Measurements from ENCODE around the gene DNAJC4. TPM values are rescaled to one million over a fixed set of nuclear protein-coding genes. Genes with fewer than 3 reads are reported as not detected.

DNAJC4 gene
- total RNA-seq, 1 experiment from 2014 or later = 26.0 TPM

DNA sequence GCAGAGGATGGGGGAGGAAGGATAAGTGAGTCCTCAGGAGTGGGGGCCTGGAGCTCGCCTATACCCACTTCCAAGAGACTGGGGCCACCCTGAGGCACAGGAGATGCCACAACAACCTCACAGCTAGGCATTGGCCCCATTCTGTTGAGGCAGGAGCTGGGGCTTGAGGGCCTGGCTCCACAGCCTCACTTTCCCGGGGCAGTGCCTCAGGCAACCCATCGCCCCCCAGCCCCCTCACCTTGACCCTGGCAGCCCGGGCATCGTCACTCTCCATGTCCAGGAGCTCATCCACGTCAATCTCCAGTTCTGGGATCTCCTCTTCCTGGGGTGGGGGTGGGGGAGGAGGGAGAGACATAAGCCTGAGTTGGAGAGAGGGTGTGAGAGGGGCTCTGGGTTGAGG lies 14.6 kb downstream of the DNAJC4 start:
- no peaks in the 10 kb centered on the region for H3K27me3 Mint-ChIP-seq (ENCODE audit: low read depth)
- TF ChIP-seq ETV6 (CRISPR knock-in tag; IDR thresholded peaks at IDR 0.05) = 0 out of 2 replicates have a peak, but pooled peaks have one; percentile 23
- TF ChIP-seq NFE2L1 (CRISPR knock-in tag; IDR thresholded peaks at IDR 0.05) = no peak
- 0 out of 2 replicates have a peak, but pooled peaks have one; percentile 38 for TF ChIP-seq FOXK1 (CRISPR knock-in tag; IDR thresholded peaks at IDR 0.05)
- H3K9me3 Mint-ChIP-seq = no peaks in the 10 kb centered on the region
- peak overlapping the region; percentile 85 for H3K4me3 Mint-ChIP-seq
- ChIA-PET POLR2A (interaction anchor here (0.8 to 1.9 kb wide), 5 partner anchors 22 to 96 kb away, joined by 3 to 6 read pairs (median 4); partner anchors contain the start of genes ESRRA and STIP1), CTCF (interaction anchor here (1.9 to 3.2 kb wide), 5 partner anchors 19 to 110 kb away, joined by 5 to 14 read pairs (median 8); partner anchors contain the start of genes NUDT22 and TRPT1)
- peaks cover 8% of the 10 kb centered on the region for H3K36me3 Mint-ChIP-seq
- DNase-seq (ENCODE audit: low spot score) (no peak), ATAC-seq (no peak)
- no peak overlapping the region for H3K27ac Mint-ChIP-seq
- H3K4me1 Mint-ChIP-seq = peaks cover 51% of the 10 kb centered on the region

- no peak for TF ChIP-seq EMX1 (CRISPR knock-in tag; IDR thresholded peaks at IDR 0.05)
- 0 out of 2 replicates have a peak, but pooled peaks have one; percentile 7 for TF ChIP-seq ESRRA (CRISPR knock-in tag; IDR thresholded peaks at IDR 0.05; ENCODE audit: borderline replicate concordance)
- Mint-ChIP-seq H3K4me3 (peak overlapping the region; percentile 85), H3K27me3 (ENCODE audit: low read depth) (no peaks in the 10 kb centered on the region), H3K9me3 (no peaks in the 10 kb centered on the region), H3K4me1 (peaks cover 49% of the 10 kb centered on the region), H3K27ac (no peak overlapping the region), H3K36me3 (peaks cover 8% of the 10 kb centered on the region)
- POLR2A ChIA-PET = interaction anchor here (0.8 to 1.9 kb wide), 5 partner anchors 22 to 60 kb away, joined by 3 to 7 read pairs (median 4); partner anchors contain the start of genes ESRRA and STIP1
- DNase-seq (ENCODE audit: low spot score) (no peak), ATAC-seq (no peak)
- CTCF ChIA-PET = interaction anchor here (0.7 to 3.2 kb wide), 5 partner anchors 20 to 86 kb away, joined by 3 to 14 read pairs (median 7); partner anchors contain the start of genes NUDT22 and TRPT1
Observed at GRCh38 chr11:64245401-64245796, 15.1 kb downstream of the DNAJC4 start.

DNA sequence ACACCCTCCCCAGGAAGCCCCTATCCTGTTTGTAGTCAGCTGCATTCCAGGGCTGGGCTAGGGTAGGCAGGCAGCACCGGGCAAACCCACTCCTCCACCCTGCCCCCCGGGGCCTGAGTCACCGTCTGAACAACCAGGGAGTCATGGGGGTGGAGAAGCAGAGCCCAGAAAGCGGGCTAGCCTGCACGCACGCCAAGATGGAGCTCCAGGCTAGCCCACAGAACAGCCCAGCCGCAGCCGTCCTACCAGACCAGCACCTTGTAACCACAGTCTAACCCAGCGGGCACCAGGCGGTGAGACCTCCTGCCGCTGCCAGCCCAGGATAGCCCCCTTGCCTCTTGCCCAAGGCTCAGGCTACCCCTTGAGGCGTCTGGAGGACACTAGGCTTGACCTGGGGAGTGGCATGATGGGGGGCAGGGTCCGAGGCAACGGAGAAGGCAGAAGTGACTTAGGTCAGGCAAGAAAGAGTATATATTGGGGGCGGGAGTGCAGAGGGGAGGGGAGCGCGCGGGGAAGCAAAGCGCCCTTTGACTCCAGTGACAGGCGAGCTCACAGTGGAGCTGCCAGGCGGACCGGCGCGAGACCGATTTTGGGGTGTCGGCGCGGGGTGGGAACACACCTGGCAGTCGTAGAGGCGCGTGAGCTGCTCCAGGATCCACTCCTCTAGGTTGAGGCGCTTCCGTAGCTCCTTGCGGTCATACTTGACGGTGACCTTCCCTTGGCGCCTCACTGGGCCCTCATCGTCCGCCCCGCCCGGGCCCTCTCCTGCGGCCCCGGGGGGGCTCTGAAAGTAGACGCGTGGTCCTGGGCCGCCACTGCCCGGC lies 15.7 kb downstream of the DNAJC4 start:
- Mint-ChIP-seq H3K27me3 (ENCODE audit: low read depth) (no peaks in the 10 kb centered on the region), H3K4me3 (peak overlapping the region; percentile 85), H3K27ac (peak overlapping the region; percentile 60), H3K4me1 (peaks cover 50% of the 10 kb centered on the region), H3K9me3 (no peaks in the 10 kb centered on the region), H3K36me3 (peaks cover 8% of the 10 kb centered on the region)
- ATAC-seq (no peak), DNase-seq (ENCODE audit: low spot score) (no peak)
- POLR2A ChIA-PET = interaction anchor here (0.6 to 1.9 kb wide), 10 partner anchors 17 to 465 kb away, joined by 3 to 7 read pairs (median 4); partner anchors contain the start of genes ESRRA, NUDT22, STIP1 and TRPT1
- CTCF ChIA-PET = interaction anchor here (0.7 to 2.1 kb wide), 8 partner anchors 20 to 109 kb away, joined by 3 to 11 read pairs (median 5); partner anchors contain the start of genes ESRRA, NUDT22 and TRPT1
- TF ChIP-seq GTF2I (CRISPR knock-in tag; conservative IDR thresholded peaks at IDR 0.05) (0 out of 2 replicates have a peak, but pooled peaks have one; percentile 40), ESRRA (CRISPR knock-in tag; IDR thresholded peaks at IDR 0.05; ENCODE audit: borderline replicate concordance) (0 out of 2 replicates have a peak, but pooled peaks have one; percentile 1), CREM (CRISPR knock-in tag; IDR thresholded peaks at IDR 0.05) (no peak), ZNF423 (CRISPR knock-in tag; IDR thresholded peaks at IDR 0.05) (no peak), ZNF263 (CRISPR knock-in tag; IDR thresholded peaks at IDR 0.05; ENCODE audit: low read depth) (no peak), KAT7 (CRISPR knock-in tag; IDR thresholded peaks at IDR 0.05; ENCODE audit: borderline replicate concordance) (no peak), ZBTB21 (CRISPR knock-in tag; IDR thresholded peaks at IDR 0.05; ENCODE audit: borderline replicate concordance) (no peak), ZNF416 (CRISPR knock-in tag; IDR thresholded peaks at IDR 0.05) (no peak), ATF3 (CRISPR knock-in tag; conservative IDR thresholded peaks at IDR 0.05) (no peak), GABPB1 (CRISPR knock-in tag; IDR thresholded peaks at IDR 0.05) (no peak), TP53 (CRISPR knock-in tag; IDR thresholded peaks at IDR 0.05) (no peak), PRRX2 (CRISPR knock-in tag; IDR thresholded peaks at IDR 0.05) (no peak), ZNF121 (CRISPR knock-in tag; IDR thresholded peaks at IDR 0.05) (no peak), TEAD4 (CRISPR knock-in tag; IDR thresholded peaks at IDR 0.05) (no peak), FOXP1 (CRISPR knock-in tag; IDR thresholded peaks at IDR 0.05; ENCODE audit: borderline replicate concordance) (peak; percentile 36; the same call in 1 of the 2 replicates), ATF6 (CRISPR knock-in tag; IDR thresholded peaks at IDR 0.05) (no peak), NFATC4 (CRISPR knock-in tag; IDR thresholded peaks at IDR 0.05) (no peak), FOXP4 (CRISPR knock-in tag; IDR thresholded peaks at IDR 0.05) (0 out of 2 replicates have a peak, but pooled peaks have one; percentile 25)
- TF ChIP-seq, protein P1, sequence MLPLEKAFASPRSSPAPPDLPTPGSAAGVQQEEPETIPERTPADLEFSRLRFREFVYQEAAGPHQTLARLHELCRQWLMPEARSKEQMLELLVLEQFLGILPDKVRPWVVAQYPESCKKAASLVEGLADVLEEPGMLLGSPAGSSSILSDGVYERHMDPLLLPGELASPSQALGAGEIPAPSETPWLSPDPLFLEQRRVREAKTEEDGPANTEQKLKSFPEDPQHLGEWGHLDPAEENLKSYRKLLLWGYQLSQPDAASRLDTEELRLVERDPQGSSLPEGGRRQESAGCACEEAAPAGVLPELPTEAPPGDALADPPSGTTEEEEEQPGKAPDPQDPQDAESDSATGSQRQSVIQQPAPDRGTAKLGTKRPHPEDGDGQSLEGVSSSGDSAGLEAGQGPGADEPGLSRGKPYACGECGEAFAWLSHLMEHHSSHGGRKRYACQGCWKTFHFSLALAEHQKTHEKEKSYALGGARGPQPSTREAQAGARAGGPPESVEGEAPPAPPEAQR (CRISPR knock-in tag; IDR thresholded peaks at IDR 0.05) = no peak
- TF ChIP-seq, protein P2, sequence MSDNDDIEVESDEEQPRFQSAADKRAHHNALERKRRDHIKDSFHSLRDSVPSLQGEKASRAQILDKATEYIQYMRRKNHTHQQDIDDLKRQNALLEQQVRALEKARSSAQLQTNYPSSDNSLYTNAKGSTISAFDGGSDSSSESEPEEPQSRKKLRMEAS (CRISPR knock-in tag; IDR thresholded peaks at IDR 0.05) = no peak
- TF ChIP-seq, protein P3, sequence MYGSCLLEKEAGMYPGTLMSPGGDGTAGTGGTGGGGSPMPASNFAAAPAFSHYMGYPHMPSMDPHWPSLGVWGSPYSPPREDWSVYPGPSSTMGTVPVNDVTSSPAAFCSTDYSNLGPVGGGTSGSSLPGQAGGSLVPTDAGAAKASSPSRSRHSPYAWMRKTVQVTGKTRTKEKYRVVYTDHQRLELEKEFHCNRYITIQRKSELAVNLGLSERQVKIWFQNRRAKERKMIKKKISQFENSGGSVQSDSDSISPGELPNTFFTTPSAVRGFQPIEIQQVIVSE (CRISPR knock-in tag; IDR thresholded peaks at IDR 0.05; ENCODE audit: borderline replicate concordance) = no peak

Data from WTC11 (cell line).